Measurements from ENCODE around the gene C1orf94. TPM values are rescaled to one million over a fixed set of nuclear protein-coding genes. Genes with fewer than 3 reads are reported as not detected.
A peak's percentile ranks its signal among the peaks of the same experiment; 100 is the strongest.

Gene C1orf94
- total and polyA plus RNA-seq, 2 donors from 2014 or later: not detected

DNA sequence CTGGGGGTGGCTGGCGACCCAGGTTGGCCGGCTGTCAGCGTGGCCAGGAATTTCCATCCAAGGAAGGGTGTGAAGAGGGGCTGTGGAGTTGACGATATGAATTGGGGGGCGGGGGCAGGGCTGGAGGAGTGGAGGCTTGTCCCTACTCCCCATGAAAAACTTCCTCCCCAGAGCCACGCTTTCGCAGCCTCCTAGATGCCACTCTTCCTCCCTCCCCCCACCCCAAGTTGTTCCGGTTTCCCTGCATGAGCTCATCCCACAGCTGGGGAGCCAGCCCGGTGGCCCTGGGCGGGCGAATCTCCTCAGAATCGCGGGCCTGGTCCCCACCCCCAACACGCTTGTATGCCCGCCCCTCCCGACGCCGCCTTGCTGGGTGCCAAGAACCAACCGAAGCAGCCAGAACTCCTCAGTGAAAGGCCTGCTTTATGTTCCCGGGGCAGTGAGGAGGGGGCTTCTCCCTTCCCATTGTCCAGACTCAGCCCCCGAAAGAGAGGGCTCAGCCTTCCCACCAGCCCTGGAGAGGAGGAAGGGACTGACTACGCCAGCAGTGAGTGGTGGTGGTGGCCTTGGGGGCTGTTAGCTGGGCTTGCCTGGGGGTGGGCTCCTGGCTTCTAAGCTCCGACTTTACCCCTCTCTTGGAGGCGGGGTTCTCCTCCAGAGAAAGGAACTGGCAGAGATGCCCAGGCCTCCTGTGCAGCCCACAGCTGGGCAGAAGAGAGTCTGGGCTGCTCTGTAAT lies 9.9 kb upstream of the C1orf94 start:
- Histone ChIP-seq H3K27me3 (ENCODE audit: control insufficient read depth, insufficient read depth, low read length) (peaks cover 49% of the 10 kb centered on the region), H3K27ac (ENCODE audit: low read depth in 2 of 2, low read length in 2 of 2) (no peak overlapping the region), H3K4me3 (ENCODE audit: low read length in 3 of 3) (no peak overlapping the region), H3K4me1 (ENCODE audit: control insufficient read depth in 2 of 3, insufficient read depth in 2 of 3, low read depth in 1 of 3, low read length in 3 of 3) (peaks cover 0 to 11% (median 0%) of the 10 kb centered on the region in 3 donors), H3K36me3 (ENCODE audit: control insufficient read depth in 2 of 3, insufficient read depth in 3 of 3, low read length in 3 of 3) (no peaks in the 10 kb centered on the region), H3K9me3 (ENCODE audit: control insufficient read depth in 2 of 3, insufficient read depth in 1 of 3, low read length in 3 of 3) (no peaks in the 10 kb centered on the region), H3K9ac (ENCODE audit: low read length in 3 of 3) (no peak overlapping the region)
- TF ChIP-seq, protein P1, sequence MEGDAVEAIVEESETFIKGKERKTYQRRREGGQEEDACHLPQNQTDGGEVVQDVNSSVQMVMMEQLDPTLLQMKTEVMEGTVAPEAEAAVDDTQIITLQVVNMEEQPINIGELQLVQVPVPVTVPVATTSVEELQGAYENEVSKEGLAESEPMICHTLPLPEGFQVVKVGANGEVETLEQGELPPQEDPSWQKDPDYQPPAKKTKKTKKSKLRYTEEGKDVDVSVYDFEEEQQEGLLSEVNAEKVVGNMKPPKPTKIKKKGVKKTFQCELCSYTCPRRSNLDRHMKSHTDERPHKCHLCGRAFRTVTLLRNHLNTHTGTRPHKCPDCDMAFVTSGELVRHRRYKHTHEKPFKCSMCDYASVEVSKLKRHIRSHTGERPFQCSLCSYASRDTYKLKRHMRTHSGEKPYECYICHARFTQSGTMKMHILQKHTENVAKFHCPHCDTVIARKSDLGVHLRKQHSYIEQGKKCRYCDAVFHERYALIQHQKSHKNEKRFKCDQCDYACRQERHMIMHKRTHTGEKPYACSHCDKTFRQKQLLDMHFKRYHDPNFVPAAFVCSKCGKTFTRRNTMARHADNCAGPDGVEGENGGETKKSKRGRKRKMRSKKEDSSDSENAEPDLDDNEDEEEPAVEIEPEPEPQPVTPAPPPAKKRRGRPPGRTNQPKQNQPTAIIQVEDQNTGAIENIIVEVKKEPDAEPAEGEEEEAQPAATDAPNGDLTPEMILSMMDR (IDR thresholded peaks at IDR 0.05; ENCODE audit: borderline replicate concordance, extremely low read depth, insufficient read depth): no peak
- intact Hi-C loops (cut with DNase I): no loop called here
- FAIRE-seq (no peak), DNase-seq (peak in 2 of 5 donors; percentile 8 to 41)

DNA sequence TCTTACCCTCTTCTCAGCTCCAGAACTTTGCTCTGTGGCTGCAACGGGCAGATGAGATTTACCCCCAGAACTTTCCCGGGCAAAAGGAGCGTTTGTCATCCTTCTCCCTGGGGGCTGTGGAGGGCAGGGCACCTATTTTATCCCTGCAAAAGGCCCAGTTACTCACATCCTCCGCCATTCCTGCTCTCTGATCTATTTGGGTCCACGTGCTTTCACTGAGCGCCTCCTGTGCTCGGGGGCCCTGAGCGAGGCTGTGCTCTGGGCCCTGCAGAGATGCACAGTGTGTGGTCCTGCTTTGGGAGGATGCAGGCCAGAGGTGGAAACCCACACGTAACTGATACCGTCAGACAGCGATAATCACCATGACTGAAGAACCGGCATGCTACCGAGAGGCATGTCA lies 9.3 kb upstream of the C1orf94 start:
- Histone ChIP-seq H3K4me3 (ENCODE audit: low read length in 3 of 3) (no peak overlapping the region), H3K36me3 (ENCODE audit: control insufficient read depth in 2 of 3, insufficient read depth in 3 of 3, low read length in 3 of 3) (no peaks in the 10 kb centered on the region), H3K27ac (ENCODE audit: low read depth in 2 of 2, low read length in 2 of 2) (no peak overlapping the region), H3K9me3 (ENCODE audit: control insufficient read depth in 2 of 3, insufficient read depth in 1 of 3, low read length in 3 of 3) (no peaks in the 10 kb centered on the region), H3K4me1 (ENCODE audit: control insufficient read depth in 2 of 3, insufficient read depth in 2 of 3, low read depth in 1 of 3, low read length in 3 of 3) (peaks cover 0 to 11% (median 0%) of the 10 kb centered on the region in 3 donors), H3K27me3 (ENCODE audit: control insufficient read depth, insufficient read depth, low read length) (peaks cover 45% of the 10 kb centered on the region), H3K9ac (ENCODE audit: low read length in 3 of 3) (no peak overlapping the region)
- DNase-seq (no peak), FAIRE-seq (no peak)
- TF ChIP-seq, protein P1 (IDR thresholded peaks at IDR 0.05; ENCODE audit: borderline replicate concordance, extremely low read depth, insufficient read depth): no peak
- intact Hi-C loops (cut with DNase I): no loop called here

DNA sequence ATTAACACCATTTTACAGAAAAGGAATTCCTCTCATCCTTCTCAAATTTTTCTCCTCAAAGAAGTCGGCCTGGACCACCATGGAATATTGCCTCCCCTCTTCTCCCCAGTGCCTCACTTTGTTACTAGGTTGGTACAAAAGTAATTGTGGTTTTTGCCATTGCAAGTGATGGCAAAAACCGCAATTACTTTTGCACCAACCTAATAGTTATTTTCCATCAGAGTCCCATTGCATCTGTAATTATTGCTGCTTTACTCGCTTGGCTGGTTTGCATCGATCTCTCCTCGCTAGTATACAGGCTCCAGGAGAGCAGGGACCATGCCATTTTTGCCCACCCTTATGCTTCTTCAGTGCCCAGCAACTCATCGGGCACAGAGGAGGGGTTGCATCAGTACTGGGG lies 963 bp upstream of the C1orf94 start:
- Histone ChIP-seq H3K4me1 (ENCODE audit: control insufficient read depth in 2 of 3, insufficient read depth in 2 of 3, low read depth in 1 of 3, low read length in 3 of 3) (no peaks in the 10 kb centered on the region), H3K36me3 (ENCODE audit: control insufficient read depth in 2 of 3, insufficient read depth in 3 of 3, low read length in 3 of 3) (no peaks in the 10 kb centered on the region), H3K9ac (ENCODE audit: low read length in 3 of 3) (no peak overlapping the region), H3K4me3 (ENCODE audit: low read length in 3 of 3) (no peak overlapping the region), H3K9me3 (ENCODE audit: control insufficient read depth in 2 of 3, insufficient read depth in 1 of 3, low read length in 3 of 3) (no peaks in the 10 kb centered on the region), H3K27ac (ENCODE audit: low read depth in 2 of 2, low read length in 2 of 2) (no peak overlapping the region), H3K27me3 (ENCODE audit: control insufficient read depth, insufficient read depth, low read length) (peaks cover 21% of the 10 kb centered on the region)
- no peak for FAIRE-seq
- TF ChIP-seq, protein P1 (IDR thresholded peaks at IDR 0.05; ENCODE audit: borderline replicate concordance, extremely low read depth, insufficient read depth): no peak
- no peak for DNase-seq
- intact Hi-C loops (cut with DNase I): no loop called here
